HEK293 (cell line): Measurements from ENCODE around the gene TNIK.

Source experiments
- CTCF ChIA-PET: fragments of 350-600 bp; formaldehyde crosslinking; extraction: SDS; loops from one replicate; lab custom pipeline; 2021; ENCODE audit warnings: antibody characterized with exemption; lab: Yijun Ruan, JAX
- POLR2A ChIA-PET: fragments of 300-600 bp; formaldehyde crosslinking; extraction: SDS; loops from one replicate; lab custom pipeline; 2020; ENCODE audit warnings: antibody characterized with exemption, inconsistent platforms; lab: Yijun Ruan, JAX
- H3K27ac ChIP-seq: fragments of 200-500 bp; sonication (Bioruptor generic); 2 replicates; pipeline ENCODE4 v1.5.1; 2014; ENCODE audit warnings: low read depth, low read length, control low read depth, inconsistent platforms; ENCODE audit errors: extremely low read depth
- H3K36me3 ChIP-seq, 2 experiments: fragments of 200-500 bp in 1 of 2; sonication (Bioruptor generic) in 1 of 2; 1 replicate in 1 of 2; 2 replicates in 1 of 2; pipeline ENCODE4 v1.5.1; 2014 to 2017; ENCODE audit warnings: inconsistent platforms in 2 of 2, low read length in 2 of 2; ENCODE audit not compliant: control insufficient read depth in 2 of 2, insufficient read depth in 1 of 2
- H3K4me1 ChIP-seq: fragments of 200-500 bp; sonication (Bioruptor generic); 2 replicates; pipeline ENCODE4 v1.5.1; 2014; ENCODE audit warnings: mild to moderate bottlenecking, low read length, inconsistent platforms; ENCODE audit not compliant: control insufficient read depth, insufficient read depth
- H3K4me3 ChIP-seq: 2 replicates; pipeline ENCODE4 v1.5.1; 2011; ENCODE audit warnings: low read depth, mild to moderate bottlenecking, control low read depth, low read length, moderate library complexity
- H3K9me3 ChIP-seq: fragments of 200-500 bp; sonication (Bioruptor generic); 2 replicates; pipeline ENCODE4 v1.5.1; 2014; ENCODE audit warnings: low read depth, low read length, inconsistent platforms; ENCODE audit not compliant: control insufficient read depth, insufficient read depth
- GLIS1 ChIP-seq: fragments of 450-650 bp; formaldehyde crosslinking; IDR thresholded peaks from 2 replicates; pipeline ENCODE4 v1.5.1; 2016; ENCODE audit warnings: missing biosample characterization, missing genetic modification characterization
- KLF7 ChIP-seq: fragments of 450-650 bp; formaldehyde crosslinking; IDR thresholded peaks from 2 replicates; pipeline ENCODE4 v1.5.1; 2016; ENCODE audit warnings: missing biosample characterization, missing genetic modification characterization, borderline replicate concordance
- MZF1 ChIP-seq: fragments of 450-650 bp; formaldehyde crosslinking; IDR thresholded peaks from 2 replicates; pipeline ENCODE4 v1.5.1; 2017; ENCODE audit warnings: missing biosample characterization, missing genetic modification characterization, borderline replicate concordance
- PRDM1 ChIP-seq: fragments of 450-650 bp; formaldehyde crosslinking; IDR thresholded peaks from 2 replicates; pipeline ENCODE4; 2016; ENCODE audit warnings: missing biosample characterization, missing genetic modification characterization
- REPIN1 ChIP-seq: fragments of 450-650 bp; formaldehyde crosslinking; IDR thresholded peaks from 2 replicates; pipeline ENCODE4 v1.5.1; 2017; ENCODE audit warnings: missing biosample characterization, missing genetic modification characterization, low read depth
- ZFHX2 ChIP-seq: fragments of 450-650 bp; formaldehyde crosslinking; conservative IDR thresholded peaks from 2 replicates; pipeline ENCODE4 v1.5.1; 2016; ENCODE audit warnings: missing biosample characterization, missing genetic modification characterization
- ZFP69B ChIP-seq: fragments of 450-650 bp; formaldehyde crosslinking; IDR thresholded peaks from 2 replicates; pipeline ENCODE4 v1.5.1; 2016; ENCODE audit warnings: missing biosample characterization, missing genetic modification characterization
- ZNF121 ChIP-seq: fragments of 450-650 bp; formaldehyde crosslinking; IDR thresholded peaks from 2 replicates; pipeline ENCODE4 v1.5.1; 2016; ENCODE audit warnings: missing biosample characterization, missing genetic modification characterization
- ZNF24 ChIP-seq: fragments of 450-650 bp; formaldehyde crosslinking; IDR thresholded peaks from 2 replicates; pipeline ENCODE4 v1.5.1; 2016; ENCODE audit warnings: missing biosample characterization, missing genetic modification characterization
- ZNF394 ChIP-seq: fragments of 450-650 bp; formaldehyde crosslinking; IDR thresholded peaks from 2 replicates; pipeline ENCODE4 v1.5.1; 2016; ENCODE audit warnings: missing biosample characterization, missing genetic modification characterization, mild to moderate bottlenecking, moderate library complexity, borderline replicate concordance
- ZNF404 ChIP-seq: fragments of 450-650 bp; formaldehyde crosslinking; IDR thresholded peaks from 2 replicates; pipeline ENCODE4 v1.5.1; 2017; ENCODE audit warnings: missing biosample characterization, missing genetic modification characterization
- ZNF416 ChIP-seq: fragments of 450-650 bp; formaldehyde crosslinking; IDR thresholded peaks from 2 replicates; pipeline ENCODE4 v1.5.1; 2016; ENCODE audit warnings: missing biosample characterization, missing genetic modification characterization
- ZNF501 ChIP-seq: fragments of 450-650 bp; formaldehyde crosslinking; IDR thresholded peaks from 2 replicates; pipeline ENCODE4 v1.5.1; 2016; ENCODE audit warnings: missing biosample characterization, missing genetic modification characterization
- ZNF548 ChIP-seq: fragments of 450-650 bp; formaldehyde crosslinking; IDR thresholded peaks from 2 replicates; pipeline ENCODE4 v1.5.1; 2016; ENCODE audit warnings: missing biosample characterization, missing genetic modification characterization
- ZNF561 ChIP-seq: fragments of 450-650 bp; IDR thresholded peaks from 2 replicates; pipeline ENCODE4 v1.5.1; 2018; ENCODE audit warnings: missing biosample characterization, missing genetic modification characterization, borderline replicate concordance
- ZNF623 ChIP-seq: fragments of 450-650 bp; formaldehyde crosslinking; IDR thresholded peaks from 2 replicates; pipeline ENCODE4 v1.5.1; 2016; ENCODE audit warnings: missing biosample characterization, missing genetic modification characterization
- ZNF629 ChIP-seq: fragments of 450-650 bp; formaldehyde crosslinking; IDR thresholded peaks from 2 replicates; pipeline ENCODE4 v1.5.1; 2017; ENCODE audit warnings: missing biosample characterization, missing genetic modification characterization
- ZNF664 ChIP-seq: fragments of 450-650 bp; formaldehyde crosslinking; IDR thresholded peaks from 2 replicates; pipeline ENCODE4 v1.5.1; 2016; ENCODE audit warnings: missing biosample characterization, missing genetic modification characterization
- ZNF670 ChIP-seq: fragments of 450-650 bp; formaldehyde crosslinking; IDR thresholded peaks from 2 replicates; pipeline ENCODE4 v1.5.1; 2016; ENCODE audit warnings: missing biosample characterization, missing genetic modification characterization, low read depth
- ZNF76 ChIP-seq: fragments of 450-650 bp; formaldehyde crosslinking; IDR thresholded peaks from 2 replicates; pipeline ENCODE4; 2016; ENCODE audit warnings: low read depth, missing biosample characterization, missing genetic modification characterization, borderline replicate concordance
- ZNF792 ChIP-seq: fragments of 450-650 bp; formaldehyde crosslinking; IDR thresholded peaks from 2 replicates; pipeline ENCODE4 v1.5.1; 2016; ENCODE audit warnings: missing biosample characterization, missing genetic modification characterization
- TF ChIP-seq, protein P1 (sequence below): fragments of 450-650 bp; formaldehyde crosslinking; IDR thresholded peaks from 2 replicates; pipeline ENCODE4 v1.5.1; 2017; ENCODE audit warnings: missing biosample characterization, missing genetic modification characterization
- TF ChIP-seq, protein P2 (sequence below): fragments of 450-650 bp; IDR thresholded peaks from 2 replicates; pipeline ENCODE4 v1.5.1; 2018; ENCODE audit warnings: missing biosample characterization, missing genetic modification characterization
- TF ChIP-seq, protein P3 (sequence below): fragments of 450-650 bp; formaldehyde crosslinking; conservative IDR thresholded peaks from 2 replicates; pipeline ENCODE4 v1.5.1; 2016; ENCODE audit warnings: low read depth, missing biosample characterization, missing genetic modification characterization

Gene TNIK

DNA sequence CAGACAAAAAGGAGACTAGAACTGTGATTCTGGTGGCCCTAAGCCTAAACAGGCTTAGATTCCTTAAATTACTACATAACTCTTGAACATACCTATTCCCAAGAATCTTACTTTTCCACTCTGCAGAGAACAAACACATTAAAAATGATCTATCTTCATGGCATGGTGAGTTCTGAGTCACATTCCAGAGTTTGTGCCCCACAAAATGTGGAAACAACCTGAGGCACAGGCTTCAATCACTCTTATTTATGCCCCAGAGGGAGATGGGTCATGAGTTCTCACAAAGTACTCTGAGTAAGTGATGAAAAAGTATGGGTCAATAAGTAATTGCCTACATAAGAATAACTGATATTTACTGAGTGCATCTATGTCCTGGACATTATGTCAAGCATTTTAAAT, 296.1 kb downstream of the TNIK start:
- TF ChIP-seq ZNF24 (tag by site-specific recombination) (no peak), ZNF394 (tag by site-specific recombination) (no peak), ZFP69B (tag by site-specific recombination) (no peak), ZNF670 (tag by site-specific recombination) (no peak), REPIN1 (tag by site-specific recombination) (no peak), ZNF623 (tag by site-specific recombination) (no peak), ZNF416 (tag by site-specific recombination) (no peak), ZNF548 (tag by site-specific recombination) (no peak), ZNF76 (tag by site-specific recombination) (no peak), ZNF629 (tag by site-specific recombination) (no peak), ZNF121 (tag by site-specific recombination) (no peak), KLF7 (no peak), ZNF792 (tag by site-specific recombination) (no peak)
- TF ChIP-seq, protein P1, sequence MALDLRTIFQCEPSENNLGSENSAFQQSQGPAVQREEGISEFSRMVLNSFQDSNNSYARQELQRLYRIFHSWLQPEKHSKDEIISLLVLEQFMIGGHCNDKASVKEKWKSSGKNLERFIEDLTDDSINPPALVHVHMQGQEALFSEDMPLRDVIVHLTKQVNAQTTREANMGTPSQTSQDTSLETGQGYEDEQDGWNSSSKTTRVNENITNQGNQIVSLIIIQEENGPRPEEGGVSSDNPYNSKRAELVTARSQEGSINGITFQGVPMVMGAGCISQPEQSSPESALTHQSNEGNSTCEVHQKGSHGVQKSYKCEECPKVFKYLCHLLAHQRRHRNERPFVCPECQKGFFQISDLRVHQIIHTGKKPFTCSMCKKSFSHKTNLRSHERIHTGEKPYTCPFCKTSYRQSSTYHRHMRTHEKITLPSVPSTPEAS (tag by site-specific recombination) = no peak
- TF ChIP-seq, protein P2, sequence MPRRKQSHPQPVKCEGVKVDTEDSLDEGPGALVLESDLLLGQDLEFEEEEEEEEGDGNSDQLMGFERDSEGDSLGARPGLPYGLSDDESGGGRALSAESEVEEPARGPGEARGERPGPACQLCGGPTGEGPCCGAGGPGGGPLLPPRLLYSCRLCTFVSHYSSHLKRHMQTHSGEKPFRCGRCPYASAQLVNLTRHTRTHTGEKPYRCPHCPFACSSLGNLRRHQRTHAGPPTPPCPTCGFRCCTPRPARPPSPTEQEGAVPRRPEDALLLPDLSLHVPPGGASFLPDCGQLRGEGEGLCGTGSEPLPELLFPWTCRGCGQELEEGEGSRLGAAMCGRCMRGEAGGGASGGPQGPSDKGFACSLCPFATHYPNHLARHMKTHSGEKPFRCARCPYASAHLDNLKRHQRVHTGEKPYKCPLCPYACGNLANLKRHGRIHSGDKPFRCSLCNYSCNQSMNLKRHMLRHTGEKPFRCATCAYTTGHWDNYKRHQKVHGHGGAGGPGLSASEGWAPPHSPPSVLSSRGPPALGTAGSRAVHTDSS (tag by site-specific recombination) = no peak
- TF ChIP-seq, protein P3, sequence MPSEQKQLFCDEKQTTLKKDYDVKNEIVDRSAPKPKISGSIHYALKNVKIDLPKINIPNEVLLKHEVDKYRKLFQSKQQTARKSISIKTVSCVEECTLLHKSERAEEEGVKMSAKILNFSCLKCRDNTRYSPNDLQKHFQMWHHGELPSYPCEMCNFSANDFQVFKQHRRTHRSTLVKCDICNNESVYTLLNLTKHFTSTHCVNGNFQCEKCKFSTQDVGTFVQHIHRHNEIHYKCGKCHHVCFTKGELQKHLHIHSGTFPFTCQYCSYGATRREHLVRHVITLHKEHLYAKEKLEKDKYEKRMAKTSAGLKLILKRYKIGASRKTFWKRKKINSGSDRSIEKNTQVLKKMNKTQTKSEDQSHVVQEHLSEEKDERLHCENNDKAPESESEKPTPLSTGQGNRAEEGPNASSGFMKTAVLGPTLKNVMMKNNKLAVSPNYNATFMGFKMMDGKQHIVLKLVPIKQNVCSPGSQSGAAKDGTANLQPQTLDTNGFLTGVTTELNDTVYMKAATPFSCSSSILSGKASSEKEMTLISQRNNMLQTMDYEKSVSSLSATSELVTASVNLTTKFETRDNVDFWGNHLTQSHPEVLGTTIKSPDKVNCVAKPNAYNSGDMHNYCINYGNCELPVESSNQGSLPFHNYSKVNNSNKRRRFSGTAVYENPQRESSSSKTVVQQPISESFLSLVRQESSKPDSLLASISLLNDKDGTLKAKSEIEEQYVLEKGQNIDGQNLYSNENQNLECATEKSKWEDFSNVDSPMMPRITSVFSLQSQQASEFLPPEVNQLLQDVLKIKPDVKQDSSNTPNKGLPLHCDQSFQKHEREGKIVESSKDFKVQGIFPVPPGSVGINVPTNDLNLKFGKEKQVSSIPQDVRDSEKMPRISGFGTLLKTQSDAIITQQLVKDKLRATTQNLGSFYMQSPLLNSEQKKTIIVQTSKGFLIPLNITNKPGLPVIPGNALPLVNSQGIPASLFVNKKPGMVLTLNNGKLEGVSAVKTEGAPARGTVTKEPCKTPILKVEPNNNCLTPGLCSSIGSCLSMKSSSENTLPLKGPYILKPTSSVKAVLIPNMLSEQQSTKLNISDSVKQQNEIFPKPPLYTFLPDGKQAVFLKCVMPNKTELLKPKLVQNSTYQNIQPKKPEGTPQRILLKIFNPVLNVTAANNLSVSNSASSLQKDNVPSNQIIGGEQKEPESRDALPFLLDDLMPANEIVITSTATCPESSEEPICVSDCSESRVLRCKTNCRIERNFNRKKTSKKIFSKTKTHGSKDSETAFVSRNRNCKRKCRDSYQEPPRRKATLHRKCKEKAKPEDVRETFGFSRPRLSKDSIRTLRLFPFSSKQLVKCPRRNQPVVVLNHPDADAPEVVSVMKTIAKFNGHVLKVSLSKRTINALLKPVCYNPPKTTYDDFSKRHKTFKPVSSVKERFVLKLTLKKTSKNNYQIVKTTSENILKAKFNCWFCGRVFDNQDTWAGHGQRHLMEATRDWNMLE (tag by site-specific recombination) = no peak

DNA sequence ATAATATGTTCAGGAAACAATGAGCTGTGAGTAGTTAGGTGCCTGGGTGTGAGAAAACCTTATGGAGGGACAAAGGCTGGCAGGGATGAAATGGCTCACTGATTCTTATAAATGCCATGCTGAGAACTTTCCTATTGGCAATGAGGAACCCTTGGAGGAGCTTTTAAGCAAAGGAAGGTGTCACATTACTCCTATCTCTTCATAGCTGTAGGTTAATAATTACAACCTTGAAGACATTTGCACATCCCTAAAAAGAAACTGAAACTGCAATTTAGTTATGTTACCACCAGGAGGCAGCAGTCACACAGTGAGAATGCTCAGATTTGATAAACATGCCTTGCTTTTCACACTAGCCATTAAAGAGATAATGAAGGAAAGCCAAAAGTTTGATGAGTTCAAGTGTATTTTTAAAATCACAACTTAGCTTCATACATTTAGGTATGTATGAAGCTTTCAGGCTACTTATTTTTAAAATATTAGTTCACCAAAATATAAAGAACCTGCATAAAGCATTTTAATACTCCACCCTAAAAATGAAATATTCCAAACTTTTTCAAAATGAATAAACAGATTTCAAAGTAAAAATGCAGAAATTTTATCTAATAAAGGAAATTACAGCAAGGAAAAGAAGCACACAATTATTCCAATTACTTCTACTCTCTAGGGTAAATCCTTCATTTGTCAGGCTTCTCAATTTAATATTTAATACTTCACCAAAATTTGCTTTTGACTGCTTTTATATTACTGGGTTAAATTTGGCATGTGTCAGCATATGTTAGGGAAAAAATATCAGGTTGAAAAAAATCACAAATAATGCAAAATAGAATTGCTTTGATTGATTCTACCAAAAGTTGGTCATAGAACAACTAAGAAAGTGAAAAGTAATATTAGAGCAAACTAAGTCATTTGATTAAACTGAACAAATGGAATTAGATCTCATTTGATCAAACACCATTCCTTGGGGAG, 296.8 kb downstream of the TNIK start:
- H3K4me1 ChIP-seq = no peaks in the 10 kb centered on the region
- CTCF ChIA-PET = interaction anchor here (0.6 to 1.4 kb wide), 7 partner anchors 12 to 404 kb away, joined by 3 to 6 read pairs (median 4); no protein-coding TSS in a partner anchor
- TF ChIP-seq ZNF561 (no peak), ZNF548 (tag by site-specific recombination) (no peak), MZF1 (tag by site-specific recombination) (no peak), ZNF404 (no peak), ZNF664 (tag by site-specific recombination) (no peak), PRDM1 (no peak), ZFP69B (tag by site-specific recombination) (no peak), REPIN1 (tag by site-specific recombination) (no peak), ZNF501 (tag by site-specific recombination) (no peak), ZFHX2 (tag by site-specific recombination) (no peak), GLIS1 (tag by site-specific recombination) (no peak)
- POLR2A ChIA-PET = no interaction called here
- no peaks in the 10 kb centered on the region for H3K9me3 ChIP-seq
- no peak overlapping the region for H3K4me3 ChIP-seq
- peaks cover 0 to 48% of the 10 kb centered on the region in 2 experiments; a peak in 1 of 3 replicates for H3K36me3 ChIP-seq
- no peak overlapping the region for H3K27ac ChIP-seq

More for the DNA sequence above, 296.1 kb downstream of the TNIK start:
- Histone ChIP-seq H3K4me3 (no peak overlapping the region), H3K9me3 (no peaks in the 10 kb centered on the region), H3K27ac (no peak overlapping the region), H3K4me1 (no peaks in the 10 kb centered on the region), H3K36me3 (peaks cover 0 to 46% of the 10 kb centered on the region in 2 experiments; a peak in 1 of 3 replicates)
- CTCF ChIA-PET = no interaction called here
- POLR2A ChIA-PET = no interaction called here
